ENCODE data around the gene ROBO4. TPM values are rescaled to one million over a fixed set of nuclear protein-coding genes. Genes with fewer than 3 reads are reported as not detected.

Gene ROBO4
- total RNA-seq, 4 donors from 2014 or later: 11.2 to 96.6 (median 46.6) TPM

DNA sequence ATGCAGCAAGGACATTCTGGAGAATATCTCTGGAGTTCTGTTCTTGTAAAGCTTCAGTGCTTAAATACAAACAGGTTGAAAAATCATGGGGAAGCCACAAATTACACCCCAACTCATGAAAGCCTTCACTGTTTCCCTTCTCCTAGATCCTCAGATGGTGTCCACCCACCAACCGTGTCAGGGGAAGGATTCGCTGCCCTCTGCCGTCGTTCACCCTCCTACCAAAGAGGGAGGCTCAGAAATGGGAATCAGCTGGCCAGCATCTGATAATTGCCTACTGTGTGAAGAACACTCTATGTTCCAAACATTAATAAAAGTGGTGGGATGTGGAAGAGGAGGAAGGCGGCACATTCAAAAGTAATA, 45.6 kb upstream of the ROBO4 start:
- Histone ChIP-seq H3K4me1 (no peaks in the 10 kb centered on the region), H3K27ac (no peak overlapping the region), H3K4me3 (no peak overlapping the region), H3K27me3 (no peaks in the 10 kb centered on the region), H3K9me3 (no peaks in the 10 kb centered on the region), H3K36me3 (no peaks in the 10 kb centered on the region)
- TF ChIP-seq, protein P1, sequence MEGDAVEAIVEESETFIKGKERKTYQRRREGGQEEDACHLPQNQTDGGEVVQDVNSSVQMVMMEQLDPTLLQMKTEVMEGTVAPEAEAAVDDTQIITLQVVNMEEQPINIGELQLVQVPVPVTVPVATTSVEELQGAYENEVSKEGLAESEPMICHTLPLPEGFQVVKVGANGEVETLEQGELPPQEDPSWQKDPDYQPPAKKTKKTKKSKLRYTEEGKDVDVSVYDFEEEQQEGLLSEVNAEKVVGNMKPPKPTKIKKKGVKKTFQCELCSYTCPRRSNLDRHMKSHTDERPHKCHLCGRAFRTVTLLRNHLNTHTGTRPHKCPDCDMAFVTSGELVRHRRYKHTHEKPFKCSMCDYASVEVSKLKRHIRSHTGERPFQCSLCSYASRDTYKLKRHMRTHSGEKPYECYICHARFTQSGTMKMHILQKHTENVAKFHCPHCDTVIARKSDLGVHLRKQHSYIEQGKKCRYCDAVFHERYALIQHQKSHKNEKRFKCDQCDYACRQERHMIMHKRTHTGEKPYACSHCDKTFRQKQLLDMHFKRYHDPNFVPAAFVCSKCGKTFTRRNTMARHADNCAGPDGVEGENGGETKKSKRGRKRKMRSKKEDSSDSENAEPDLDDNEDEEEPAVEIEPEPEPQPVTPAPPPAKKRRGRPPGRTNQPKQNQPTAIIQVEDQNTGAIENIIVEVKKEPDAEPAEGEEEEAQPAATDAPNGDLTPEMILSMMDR (IDR thresholded peaks at IDR 0.05): no peak
- TF ChIP-seq POLR2A (IDR thresholded peaks at IDR 0.05): no peak
- intact Hi-C loops (cut with DNase I; ENCODE audit: low total_unique reads): no loop called here
- no peak for DNase-seq

GRCh38 chr11:124942466-124943253, 45.0 kb upstream of the ROBO4 start:
- Histone ChIP-seq H3K27me3 (no peaks in the 10 kb centered on the region), H3K36me3 (no peaks in the 10 kb centered on the region), H3K9me3 (no peaks in the 10 kb centered on the region), H3K4me3 (no peak overlapping the region), H3K27ac (no peak overlapping the region), H3K4me1 (no peaks in the 10 kb centered on the region)
- TF ChIP-seq POLR2A (IDR thresholded peaks at IDR 0.05): no peak
- TF ChIP-seq, protein P1 (IDR thresholded peaks at IDR 0.05): no peak
- no peak for DNase-seq
- intact Hi-C loops (cut with DNase I; ENCODE audit: low total_unique reads): no loop called here

- no peak overlapping the region for H3K4me3 ChIP-seq
- intact Hi-C loops (cut with DNase I; ENCODE audit: low total_unique reads): no loop called here
- H3K36me3 ChIP-seq: no peaks in the 10 kb centered on the region
- DNase-seq: no peak
- H3K27me3 ChIP-seq: no peaks in the 10 kb centered on the region
- no peaks in the 10 kb centered on the region for H3K4me1 ChIP-seq
- no peaks in the 10 kb centered on the region for H3K9me3 ChIP-seq
- H3K27ac ChIP-seq: no peak overlapping the region
- TF ChIP-seq, protein P1 (IDR thresholded peaks at IDR 0.05): no peak
- no peak for TF ChIP-seq POLR2A (IDR thresholded peaks at IDR 0.05)
These were observed 44.0 kb upstream of the ROBO4 start for GRCh38 chr11:124941703-124942102.

DNA sequence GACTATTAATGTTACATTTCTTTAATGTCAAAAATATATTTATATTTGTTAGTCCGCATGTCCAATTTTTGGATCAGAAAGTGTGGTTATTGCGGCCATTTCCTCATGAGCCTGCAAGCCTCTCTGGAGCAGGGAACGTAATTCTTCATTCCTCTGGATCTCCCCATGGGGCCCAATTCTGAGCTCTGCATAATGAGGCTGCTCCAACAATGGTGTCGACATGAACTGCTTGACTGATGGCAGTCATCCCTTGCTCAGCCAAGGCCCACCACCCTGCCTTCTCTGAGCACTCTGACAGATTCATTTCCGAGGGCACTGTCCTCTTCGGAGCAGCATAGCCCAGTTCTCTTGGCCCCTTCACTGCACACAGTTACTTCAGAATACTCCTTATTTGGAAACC, 41.3 kb upstream of the ROBO4 start:
- no peak for DNase-seq
- no peaks in the 10 kb centered on the region for H3K4me1 ChIP-seq
- TF ChIP-seq, protein P1 (IDR thresholded peaks at IDR 0.05): no peak
- TF ChIP-seq POLR2A (IDR thresholded peaks at IDR 0.05): no peak
- no peak overlapping the region for H3K4me3 ChIP-seq
- intact Hi-C loops (cut with DNase I; ENCODE audit: low total_unique reads): no loop called here
- H3K27me3 ChIP-seq: no peaks in the 10 kb centered on the region
- H3K27ac ChIP-seq: no peak overlapping the region
- H3K36me3 ChIP-seq: no peaks in the 10 kb centered on the region
- no peaks in the 10 kb centered on the region for H3K9me3 ChIP-seq

GRCh38 chr11:124938206-124938765, 40.6 kb upstream of the ROBO4 start:
- intact Hi-C loops (cut with DNase I; ENCODE audit: low total_unique reads): no loop called here
- Histone ChIP-seq H3K27ac (no peak overlapping the region), H3K36me3 (no peaks in the 10 kb centered on the region), H3K27me3 (no peaks in the 10 kb centered on the region), H3K9me3 (no peaks in the 10 kb centered on the region), H3K4me3 (no peak overlapping the region), H3K4me1 (no peaks in the 10 kb centered on the region)
- TF ChIP-seq POLR2A (IDR thresholded peaks at IDR 0.05): no peak
- TF ChIP-seq, protein P1 (IDR thresholded peaks at IDR 0.05): no peak
- DNase-seq: no peak

All from uterus (tissue), 4 donors.